AG09309 (cell line): ENCODE results near the gene GAB3.

ENCODE experiments used
- DNase-seq: peaks from one replicate; pipeline ENCODE4 v3.0.0-alpha.2; 2010; ENCODE audit warnings: low read depth
- H3K4me3 ChIP-seq: 2 replicates; pipeline ENCODE4 v1.5.1; 2011; ENCODE audit warnings: mild to moderate bottlenecking, low read depth, low read length, moderate library complexity; ENCODE audit not compliant: control insufficient read depth
- TF ChIP-seq, protein P1 (sequence below): IDR thresholded peaks from 2 replicates; pipeline ENCODE4 v1.5.1; 2011; ENCODE audit warnings: mild to moderate bottlenecking, low read depth, low read length, inconsistent platforms; ENCODE audit not compliant: insufficient read depth, control insufficient read depth; ENCODE audit errors: missing control alignments

Gene GAB3

DNA sequence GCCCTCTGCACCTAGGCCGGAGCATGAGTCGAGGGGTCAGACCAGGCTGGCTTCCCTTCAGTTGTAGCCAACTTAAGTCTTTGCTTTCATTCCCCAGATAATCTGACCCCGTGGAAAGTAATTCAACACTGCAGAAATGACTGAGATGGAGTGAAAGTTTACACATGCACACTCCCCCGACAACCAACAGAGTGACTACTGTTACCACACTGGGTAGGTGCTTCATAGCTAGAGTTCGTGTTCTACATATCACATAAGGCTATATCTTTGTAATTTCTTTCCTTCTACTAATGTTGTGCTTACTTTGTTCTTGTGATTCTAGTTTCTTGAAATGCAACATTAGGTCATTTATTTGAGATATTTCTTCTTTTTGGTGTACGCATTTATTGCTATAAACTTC lies 90.3 kb downstream of the GAB3 start:
- H3K4me3 ChIP-seq: no peak overlapping the region
- TF ChIP-seq, protein P1, sequence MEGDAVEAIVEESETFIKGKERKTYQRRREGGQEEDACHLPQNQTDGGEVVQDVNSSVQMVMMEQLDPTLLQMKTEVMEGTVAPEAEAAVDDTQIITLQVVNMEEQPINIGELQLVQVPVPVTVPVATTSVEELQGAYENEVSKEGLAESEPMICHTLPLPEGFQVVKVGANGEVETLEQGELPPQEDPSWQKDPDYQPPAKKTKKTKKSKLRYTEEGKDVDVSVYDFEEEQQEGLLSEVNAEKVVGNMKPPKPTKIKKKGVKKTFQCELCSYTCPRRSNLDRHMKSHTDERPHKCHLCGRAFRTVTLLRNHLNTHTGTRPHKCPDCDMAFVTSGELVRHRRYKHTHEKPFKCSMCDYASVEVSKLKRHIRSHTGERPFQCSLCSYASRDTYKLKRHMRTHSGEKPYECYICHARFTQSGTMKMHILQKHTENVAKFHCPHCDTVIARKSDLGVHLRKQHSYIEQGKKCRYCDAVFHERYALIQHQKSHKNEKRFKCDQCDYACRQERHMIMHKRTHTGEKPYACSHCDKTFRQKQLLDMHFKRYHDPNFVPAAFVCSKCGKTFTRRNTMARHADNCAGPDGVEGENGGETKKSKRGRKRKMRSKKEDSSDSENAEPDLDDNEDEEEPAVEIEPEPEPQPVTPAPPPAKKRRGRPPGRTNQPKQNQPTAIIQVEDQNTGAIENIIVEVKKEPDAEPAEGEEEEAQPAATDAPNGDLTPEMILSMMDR: no peak
- no peak for DNase-seq

DNA sequence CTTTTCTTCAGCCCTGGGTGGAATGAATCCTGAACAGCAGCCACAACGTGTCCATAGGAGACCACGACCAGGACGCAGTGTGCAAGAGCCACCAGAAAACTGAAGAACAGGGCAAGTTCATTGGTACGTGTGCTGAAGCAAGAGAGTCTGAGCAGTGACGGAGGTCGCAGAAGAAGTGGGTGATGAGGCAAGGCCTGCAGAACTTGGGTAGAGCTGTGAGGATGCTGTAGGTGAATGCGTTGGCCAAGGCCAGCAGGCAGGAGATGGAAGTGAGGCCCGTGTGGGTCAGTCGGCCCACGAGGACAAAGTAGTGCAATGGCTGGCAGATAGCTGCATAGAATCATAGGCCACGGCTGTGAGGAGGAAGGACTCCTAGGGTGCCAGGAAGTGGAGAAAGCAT lies 91.9 kb downstream of the GAB3 start:
- DNase-seq: no peak
- TF ChIP-seq, protein P1: no peak
- no peak overlapping the region for H3K4me3 ChIP-seq

DNA sequence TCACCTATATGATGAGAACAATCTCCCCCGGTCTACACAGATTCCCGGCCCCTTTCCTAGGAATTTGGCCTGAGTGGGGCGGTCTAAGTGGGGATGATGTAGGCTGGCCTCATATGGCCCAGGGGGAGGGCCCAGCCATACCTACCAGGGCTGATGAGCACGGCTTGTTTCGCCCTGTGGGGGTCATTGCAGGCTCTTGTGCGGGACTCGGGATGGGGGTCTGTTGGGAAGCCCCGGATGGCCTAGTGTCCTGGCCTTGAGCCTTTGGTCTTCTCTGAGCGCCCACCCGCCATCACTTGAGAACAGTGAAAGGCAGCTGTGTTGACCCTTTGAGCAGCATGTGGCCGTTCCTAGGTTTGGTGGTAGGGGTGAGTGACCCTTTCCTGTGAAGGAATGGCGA lies 92.7 kb downstream of the GAB3 start:
- no peak overlapping the region for H3K4me3 ChIP-seq
- DNase-seq: no peak
- TF ChIP-seq, protein P1: no peak

DNA sequence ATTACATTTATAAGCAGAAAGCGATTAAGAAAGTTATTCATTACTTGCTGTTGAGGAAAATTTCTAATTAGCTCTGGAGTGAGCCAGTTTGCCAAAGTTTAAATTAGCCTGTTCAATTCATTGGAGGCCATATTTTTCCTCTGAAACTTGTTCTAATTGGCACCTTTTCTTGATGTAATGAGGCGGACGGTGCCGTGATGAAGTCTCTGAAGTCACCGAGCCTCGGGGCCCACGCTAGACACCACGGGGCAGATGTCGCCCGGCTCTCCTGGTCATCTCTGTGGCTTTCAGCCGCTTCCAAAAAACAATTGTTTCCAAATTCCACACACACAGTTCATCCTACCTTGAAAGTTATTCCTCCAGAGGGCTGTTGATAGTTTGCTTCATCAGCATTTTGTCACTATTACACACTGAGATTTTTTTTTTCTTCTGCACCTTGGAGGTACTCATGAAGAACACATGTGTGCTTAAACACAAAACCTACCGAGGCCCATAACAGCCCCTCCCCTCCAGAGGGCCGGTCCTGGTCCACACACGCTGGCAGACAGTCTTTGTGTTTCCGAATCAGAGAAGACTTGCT lies 93.6 kb downstream of the GAB3 start:
- DNase-seq: no peak
- H3K4me3 ChIP-seq: no peak overlapping the region
- TF ChIP-seq, protein P1: no peak

DNA sequence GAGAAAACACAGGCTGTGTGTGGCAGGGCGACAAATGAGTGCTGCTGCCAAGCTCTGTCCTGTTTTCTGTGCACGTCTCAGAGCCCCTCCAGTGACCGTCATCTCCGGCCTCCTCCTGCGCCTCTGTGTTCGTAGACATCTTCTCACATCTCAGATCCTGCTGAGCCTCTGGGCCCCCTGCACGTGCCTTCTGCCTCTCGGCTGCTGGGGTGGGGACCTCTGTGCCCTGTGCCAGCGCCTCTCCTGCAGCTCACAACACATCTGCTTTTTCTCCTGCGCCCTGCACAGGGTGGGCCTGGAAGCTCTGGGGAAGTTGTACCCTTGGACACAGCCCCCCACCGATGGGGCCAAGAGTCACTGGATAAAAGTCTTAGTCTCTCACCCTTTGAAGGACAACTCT lies 95.1 kb downstream of the GAB3 start:
- DNase-seq: no peak
- TF ChIP-seq, protein P1: no peak
- H3K4me3 ChIP-seq: no peak overlapping the region

DNA sequence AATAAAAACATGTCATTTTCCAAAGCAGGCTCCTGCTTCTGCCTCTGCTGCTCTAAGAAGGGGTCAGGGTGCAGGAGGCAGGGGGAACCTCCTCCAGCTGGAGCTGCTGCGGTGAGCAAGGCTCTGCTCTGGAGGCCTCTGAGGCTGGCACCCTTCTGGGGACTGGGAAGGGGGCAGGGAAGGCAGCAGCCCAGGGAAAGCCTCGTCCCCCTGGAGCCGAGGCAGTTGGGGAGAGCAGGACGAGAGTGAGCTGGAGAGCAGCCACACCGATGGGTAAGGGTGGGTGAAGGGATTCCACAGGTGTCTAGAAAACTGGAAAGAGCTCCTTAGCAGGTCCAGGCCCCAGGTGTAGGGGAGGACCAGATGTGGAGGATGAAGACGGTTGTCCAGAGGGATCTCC lies 95.5 kb downstream of the GAB3 start:
- TF ChIP-seq, protein P1: no peak
- H3K4me3 ChIP-seq: no peak overlapping the region
- no peak for DNase-seq

DNA sequence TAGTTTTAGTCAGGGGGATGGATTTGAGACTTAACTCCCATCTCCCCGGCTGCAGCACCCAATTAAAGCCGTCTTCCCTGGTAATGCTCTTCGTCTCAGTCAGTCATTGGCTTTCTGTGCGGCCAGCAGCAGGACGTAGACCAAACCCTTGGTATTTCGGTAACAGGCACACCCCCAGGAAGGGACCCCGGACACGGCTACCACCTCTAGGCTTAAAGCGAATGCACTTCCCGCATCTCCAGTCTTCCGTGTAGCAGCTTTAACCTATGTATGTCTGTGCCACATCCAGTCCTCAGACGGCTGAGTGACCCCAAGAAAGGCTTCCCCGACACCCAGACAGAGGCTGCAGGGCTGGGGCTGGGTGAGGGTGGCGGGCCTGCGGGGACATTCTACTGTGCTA lies 96.0 kb downstream of the GAB3 start:
- no peak overlapping the region for H3K4me3 ChIP-seq
- TF ChIP-seq, protein P1: no peak
- no peak for DNase-seq
